Left cardiac atrium (tissue), 4 donors: Measurements from ENCODE around the gene MERTK. TPM values are rescaled to one million over a fixed set of nuclear protein-coding genes. Genes with fewer than 3 reads are reported as not detected.
"Not testable (repeated sequence)": the region's sequence is repeated elsewhere in the genome, so short reads cannot be mapped to it uniquely, and the experiment has no call there.

Experiments used
- ATAC-seq, 2 donors: fragments of 200-7000 bp; cut with Tn5 transposase; one replicate each; pipeline ENCODE4 v1.9.1; 2020; ENCODE audit warnings: mild to moderate bottlenecking in 2 of 2, moderate library complexity in 2 of 2
- DNase-seq: peaks from one replicate; pipeline ENCODE4 v3.0.0-alpha.2; 2020
- intact Hi-C, 2 donors: fragments of 100-400 bp; cut with DNase I; formaldehyde crosslinking; loops; one replicate each; pipeline versions ENCODE4 v1.14.1 to v1.15.1; 2022 to 2023
- total RNA-seq, 2 donors: library from RNA; stranded (reverse); fragmentation: NEBNext Ultra II Directional; extraction: Animal tissue kit (Norgen Biotek cat#: 25700); gene quantifications; one replicate each; pipeline ENCODE4 v1.2.1, GENCODE V29; 2021
- donor health status: DM: no; HTN: yes; CAD: no.
- donor health status: DM: no; HTN: yes; CAD: no; lungs with severe emphysema.
- donor health status: DM: yes; HTN: yes; CAD: no.
- donor health status: Dilated cardiomyopathy.

MERTK gene
- total RNA-seq, 2 donors from 2014 or later: 11.8 to 12.6 TPM

GRCh38 chr2:112024231-112024630 is 125.8 kb downstream of the MERTK start:
- peak in 1 of 2 donors; percentile 17 for ATAC-seq
- DNase-seq: no peak
- intact Hi-C loops: no loop called here

GRCh38 chr2:112024896-112025491 is 126.6 kb downstream of the MERTK start:
- DNase-seq (no peak), ATAC-seq (no peak)
- intact Hi-C loops: no loop called here

GRCh38 chr2:112026509-112026908 is 128.1 kb downstream of the MERTK start:
- ATAC-seq (no peak), DNase-seq (no peak)
- intact Hi-C loops: no loop called here

- ATAC-seq (no peak), DNase-seq (no peak)
- intact Hi-C loops: no loop called here
Observed at GRCh38 chr2:112027767-112028166, 129.4 kb downstream of the MERTK start.

GRCh38 chr2:112029164-112029563 is 130.8 kb downstream of the MERTK start:
- intact Hi-C loops: no loop called here
- DNase-seq: no peak
- ATAC-seq: no peak

- intact Hi-C loops: no loop called here
- ATAC-seq (peak in 1 of 2 donors; percentile 32), DNase-seq (no peak)
Observed at GRCh38 chr2:112031473-112032223, 133.2 kb downstream of the MERTK start.

GRCh38 chr2:112032224-112032586 is 133.8 kb downstream of the MERTK start:
- DNase-seq (no peak), ATAC-seq (peak; percentile 15 to 25)
- intact Hi-C loops: no loop called here

GRCh38 chr2:112032689-112033465 is 134.5 kb downstream of the MERTK start:
- ATAC-seq (peak; percentile 56 to 84), DNase-seq (peak; percentile 54)
- intact Hi-C loops: no loop called here

- ATAC-seq (peak in 1 of 2 donors; percentile 68), DNase-seq (no peak)
- intact Hi-C loops: no loop called here
Observed at GRCh38 chr2:112033600-112033999, 135.2 kb downstream of the MERTK start.

- ATAC-seq (no peak), DNase-seq (no peak)
- intact Hi-C loops: no loop called here
Observed at GRCh38 chr2:112034924-112035323, 136.5 kb downstream of the MERTK start.

GRCh38 chr2:112035786-112036185 is 137.4 kb downstream of the MERTK start:
- no peak for ATAC-seq

GRCh38 chr2:112039556-112039955 is 141.1 kb downstream of the MERTK start:
- intact Hi-C loops, DNase-seq, ATAC-seq: not testable (repeated sequence)

More at GRCh38 chr2:112035786-112036185, 137.4 kb downstream of the MERTK start:
- no peak for DNase-seq
- intact Hi-C loops: no loop called here

- intact Hi-C loops, DNase-seq, ATAC-seq: not testable (repeated sequence)
Observed at GRCh38 chr2:112040066-112040465, 141.7 kb downstream of the MERTK start.

- DNase-seq, intact Hi-C loops, ATAC-seq: not testable (repeated sequence)
Observed at GRCh38 chr2:112041460-112041859, 143.1 kb downstream of the MERTK start.

- no peak for DNase-seq
- no peak for ATAC-seq
- intact Hi-C loops: loop anchor here in 1 of 2 donors (5.0 kb wide), 1 partner anchor 148 kb away; the partner anchor contains the start of gene MERTK
Observed at GRCh38 chr2:112045446-112046014, 147.1 kb downstream of the MERTK start.

- intact Hi-C loops: loop anchor here in 1 of 2 donors (5.0 kb wide), 1 partner anchor 149 kb away; the partner anchor contains the start of gene MERTK
- no peak for DNase-seq
- ATAC-seq: no peak
Observed at GRCh38 chr2:112046231-112046630, 147.8 kb downstream of the MERTK start.

GRCh38 chr2:112047537-112048235 is 149.3 kb downstream of the MERTK start:
- ATAC-seq: peak; percentile 79 to 86
- intact Hi-C loops: loop anchor here (2.0 to 5.0 kb wide), 2 partner anchors 150 to 161 kb away; partner anchors contain the start of gene MERTK (in 1 of the 2)

GRCh38 chr2:112048236-112048592 is 149.8 kb downstream of the MERTK start:
- intact Hi-C loops: loop anchor here (2.0 to 5.0 kb wide), 2 partner anchors 151 to 161 kb away; partner anchors contain the start of gene MERTK (in 1 of the 2)
- DNase-seq (no peak), ATAC-seq (peak in 1 of 2 donors; percentile 7)

More at GRCh38 chr2:112047537-112048235, 149.3 kb downstream of the MERTK start:
- no peak for DNase-seq
